Sigmoid colon (tissue), 7 donors: ENCODE data around the gene ARHGAP18. TPM values are rescaled to one million over a fixed set of nuclear protein-coding genes. Genes with fewer than 3 reads are reported as not detected.

ENCODE experiments used
- DNase-seq: peaks from one replicate; pipeline ENCODE4 v3.0.0-alpha.2; 2019
- H3K27ac ChIP-seq, 4 donors: fragments of 200-600 bp; sonication (generic); one replicate each; pipeline ENCODE4 v1.5.1; 2016 to 2019; ENCODE audit warnings: mild to moderate bottlenecking in 1 of 4
- H3K27me3 ChIP-seq, 3 donors: fragments of 200-600 bp; sonication (generic); one replicate each; pipeline ENCODE4 v1.5.1; 2019; ENCODE audit warnings: mild to moderate bottlenecking in 1 of 3
- H3K36me3 ChIP-seq, 4 donors: fragments of 200-600 bp; sonication (generic); one replicate each; pipeline ENCODE4 v1.5.1; 2016 to 2019
- H3K4me1 ChIP-seq, 4 donors: fragments of 200-600 bp; sonication (generic); one replicate each; pipeline ENCODE4 v1.5.1; 2017 to 2019
- H3K4me3 ChIP-seq, 4 donors: fragments of 200-600 bp; sonication (generic); one replicate each; pipeline ENCODE4 v1.5.1; 2017 to 2019; ENCODE audit warnings: mild to moderate bottlenecking in 2 of 4, moderate library complexity in 1 of 4
- H3K9me3 ChIP-seq, 4 donors: fragments of 200-600 bp in 3 of 4; sonication (generic) in 3 of 4; one replicate each; pipeline versions ENCODE4 v1.5.1 to v1.6.1; 2013 to 2019
- EP300 ChIP-seq, 4 donors: sonication (generic); formaldehyde crosslinking; IDR thresholded peaks; one replicate each; pipeline ENCODE4 v1.6.1; 2017; ENCODE audit warnings: antibody characterized with exemption in 4 of 4
- POLR2A ChIP-seq, 2 donors: fragments of 450-650 bp; IDR thresholded peaks; one replicate each; pipeline ENCODE4 v1.6.1; 2016; ENCODE audit warnings: antibody characterized with exemption in 2 of 2, mild to moderate bottlenecking in 2 of 2, moderate library complexity in 2 of 2
- POLR2AphosphoS5 ChIP-seq, 4 donors: sonication (generic); formaldehyde crosslinking; IDR thresholded peaks; one replicate each; pipeline ENCODE4 v1.6.1; 2017; ENCODE audit warnings: antibody characterized with exemption in 4 of 4
- WGBS, 2 donors: extraction: QIAGEN DNeasy Blood & Tissue Kit; methylation state at CpG; one replicate each; pipeline ENCODE4 v1.1.7; 2013; 5-methylcytosine and 5-hydroxymethylcytosine counted together
- intact Hi-C: fragments of 100-400 bp; cut with DNase I; formaldehyde crosslinking; loops from one replicate; pipeline ENCODE4 v1.15.1; 2023
- polyA plus RNA-seq, 3 donors: library from polyadenylated mRNA; stranded (reverse); fragments of 200-250 nt; gene quantifications; one replicate each; pipeline ENCODE4 v1.2.3, GENCODE V29; 2013
- total RNA-seq, 4 donors: library from RNA; depleted of rRNA; stranded (reverse); fragments of >200 nt; gene quantifications; one replicate each; pipeline ENCODE4 v1.1.0, GENCODE V29; 2016
- TF ChIP-seq, protein P1 (sequence below), 4 experiments: fragments of 450-650 bp in 3 of 4; fragments of 200-600 bp in 1 of 4; IDR thresholded peaks; one replicate each; pipeline ENCODE4 v1.5.1; 2016 to 2019; ENCODE audit warnings: antibody characterized with exemption in 4 of 4, mild to moderate bottlenecking in 3 of 4, moderate library complexity in 2 of 4
- donor health status: healthy with polysubstance abuse.
- donor health status: Bipolar disorder and iron deficiency.
- donor health status: healthy.

Gene ARHGAP18
- total and polyA plus RNA-seq, 7 donors, result 9.2 to 16.9 (median 10.7) TPM

DNA sequence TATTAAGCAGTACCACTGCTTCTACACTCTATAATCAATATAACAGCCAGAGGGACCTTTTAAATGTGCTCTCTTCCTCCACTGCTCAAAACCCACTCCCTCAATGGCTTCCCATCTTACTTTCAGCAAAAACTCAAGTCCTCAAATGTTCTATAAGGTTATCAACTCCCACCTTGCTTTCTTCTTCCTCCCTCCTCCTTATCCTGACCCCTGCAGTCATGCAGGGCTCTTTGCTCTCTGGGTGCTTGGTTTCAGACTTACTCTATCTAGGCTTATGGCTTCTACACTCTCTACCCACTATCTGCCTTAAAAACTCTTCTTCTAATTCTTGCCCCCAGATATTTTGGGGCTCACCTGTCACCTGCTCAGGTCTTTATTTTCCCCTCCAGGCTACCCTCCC, 5.3 kb downstream of the ARHGAP18 start:
- Histone ChIP-seq H3K27me3 (no peaks in the 10 kb centered on the region), H3K27ac (no peak overlapping the region), H3K4me3 (no peak overlapping the region), H3K9me3 (no peaks in the 10 kb centered on the region), H3K4me1 (peaks cover 0 to 15% (median 7%) of the 10 kb centered on the region in 4 donors), H3K36me3 (no peaks in the 10 kb centered on the region)
- TF ChIP-seq, protein P1, sequence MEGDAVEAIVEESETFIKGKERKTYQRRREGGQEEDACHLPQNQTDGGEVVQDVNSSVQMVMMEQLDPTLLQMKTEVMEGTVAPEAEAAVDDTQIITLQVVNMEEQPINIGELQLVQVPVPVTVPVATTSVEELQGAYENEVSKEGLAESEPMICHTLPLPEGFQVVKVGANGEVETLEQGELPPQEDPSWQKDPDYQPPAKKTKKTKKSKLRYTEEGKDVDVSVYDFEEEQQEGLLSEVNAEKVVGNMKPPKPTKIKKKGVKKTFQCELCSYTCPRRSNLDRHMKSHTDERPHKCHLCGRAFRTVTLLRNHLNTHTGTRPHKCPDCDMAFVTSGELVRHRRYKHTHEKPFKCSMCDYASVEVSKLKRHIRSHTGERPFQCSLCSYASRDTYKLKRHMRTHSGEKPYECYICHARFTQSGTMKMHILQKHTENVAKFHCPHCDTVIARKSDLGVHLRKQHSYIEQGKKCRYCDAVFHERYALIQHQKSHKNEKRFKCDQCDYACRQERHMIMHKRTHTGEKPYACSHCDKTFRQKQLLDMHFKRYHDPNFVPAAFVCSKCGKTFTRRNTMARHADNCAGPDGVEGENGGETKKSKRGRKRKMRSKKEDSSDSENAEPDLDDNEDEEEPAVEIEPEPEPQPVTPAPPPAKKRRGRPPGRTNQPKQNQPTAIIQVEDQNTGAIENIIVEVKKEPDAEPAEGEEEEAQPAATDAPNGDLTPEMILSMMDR (IDR thresholded peaks at IDR 0.05), result no peak
- no peak for TF ChIP-seq EP300 (IDR thresholded peaks at IDR 0.05)
- TF ChIP-seq POLR2A (IDR thresholded peaks at IDR 0.05), result no peak
- no peak for TF ChIP-seq POLR2AphosphoS5 (IDR thresholded peaks at IDR 0.05)
- intact Hi-C loops, result no loop called here
- no peak for DNase-seq

DNA sequence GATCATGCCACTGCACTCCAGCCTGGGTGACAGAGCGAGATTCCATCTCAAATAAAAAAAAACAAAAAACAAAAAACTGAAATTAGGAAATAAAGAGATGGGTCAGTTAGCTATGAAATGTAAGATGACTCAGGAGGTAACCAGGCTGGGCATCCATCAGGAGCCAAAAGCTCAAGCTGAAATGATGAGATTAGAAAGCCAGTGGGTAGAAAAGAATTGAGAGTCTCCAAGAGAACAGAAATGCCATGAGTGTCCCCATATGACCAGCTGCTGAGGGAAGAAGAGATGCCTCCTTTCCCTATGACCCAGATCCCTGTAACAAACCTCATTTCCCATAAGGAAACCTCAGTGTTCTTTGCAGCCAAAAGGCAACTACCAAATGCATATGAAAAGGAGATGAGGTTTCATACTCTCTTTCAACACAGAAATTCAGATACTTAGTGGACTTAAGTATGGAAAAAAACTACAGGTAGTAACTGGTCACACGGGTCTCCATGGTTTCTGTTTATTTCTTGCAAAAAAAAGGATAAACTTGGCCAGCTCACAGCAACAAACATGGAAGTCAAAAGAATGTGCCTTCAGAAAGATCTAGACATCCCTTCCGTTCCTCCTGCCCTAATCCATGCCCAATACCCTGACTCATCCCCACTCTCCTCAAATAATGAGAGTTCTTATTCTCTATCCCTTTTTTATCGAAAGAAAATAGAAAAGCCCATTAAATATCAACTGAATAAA, 8.1 kb downstream of the ARHGAP18 start:
- Histone ChIP-seq H3K27me3 (no peaks in the 10 kb centered on the region), H3K4me3 (no peak overlapping the region), H3K9me3 (no peaks in the 10 kb centered on the region), H3K4me1 (no peaks in the 10 kb centered on the region), H3K36me3 (no peaks in the 10 kb centered on the region), H3K27ac (no peak overlapping the region)
- no peak for DNase-seq
- no peak for TF ChIP-seq POLR2A (IDR thresholded peaks at IDR 0.05)
- TF ChIP-seq, protein P1 (IDR thresholded peaks at IDR 0.05), result no peak
- TF ChIP-seq EP300 (IDR thresholded peaks at IDR 0.05), result no peak
- TF ChIP-seq POLR2AphosphoS5 (IDR thresholded peaks at IDR 0.05), result no peak
- intact Hi-C loops, result no loop called here
- WGBS, 2 donors, result 79 to 88% methylated on average over 4 of the region's 4 CpGs

DNA sequence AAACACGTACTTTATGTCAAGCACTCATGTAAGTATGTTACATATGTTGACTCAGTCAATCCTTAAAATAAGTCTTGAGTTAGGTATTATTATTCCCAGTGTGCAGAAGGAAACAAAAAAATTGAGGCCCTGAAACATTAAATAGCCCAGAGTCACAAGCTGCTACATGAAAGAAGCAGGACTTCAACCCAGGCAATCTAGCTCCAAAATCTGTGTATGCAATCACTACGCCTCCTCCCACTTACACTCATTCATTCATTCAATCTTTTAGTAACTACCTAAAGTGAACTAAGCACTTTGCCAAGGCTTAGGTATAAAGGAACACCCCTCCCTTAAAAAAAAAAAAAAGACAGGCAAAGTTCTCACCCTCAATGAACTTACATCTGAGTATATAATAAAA, 9.3 kb downstream of the ARHGAP18 start:
- no peak for DNase-seq
- TF ChIP-seq POLR2A (IDR thresholded peaks at IDR 0.05) (no peak), POLR2AphosphoS5 (IDR thresholded peaks at IDR 0.05) (no peak), EP300 (IDR thresholded peaks at IDR 0.05) (no peak)
- TF ChIP-seq, protein P1 (IDR thresholded peaks at IDR 0.05), result no peak
- Histone ChIP-seq H3K36me3 (no peaks in the 10 kb centered on the region), H3K4me3 (no peak overlapping the region), H3K4me1 (no peaks in the 10 kb centered on the region), H3K27me3 (no peaks in the 10 kb centered on the region), H3K27ac (no peak overlapping the region), H3K9me3 (no peaks in the 10 kb centered on the region)
- 95 to 96% methylated on average over 2 of the region's 2 CpGs for WGBS, 2 donors
- intact Hi-C loops, result no loop called here

DNA sequence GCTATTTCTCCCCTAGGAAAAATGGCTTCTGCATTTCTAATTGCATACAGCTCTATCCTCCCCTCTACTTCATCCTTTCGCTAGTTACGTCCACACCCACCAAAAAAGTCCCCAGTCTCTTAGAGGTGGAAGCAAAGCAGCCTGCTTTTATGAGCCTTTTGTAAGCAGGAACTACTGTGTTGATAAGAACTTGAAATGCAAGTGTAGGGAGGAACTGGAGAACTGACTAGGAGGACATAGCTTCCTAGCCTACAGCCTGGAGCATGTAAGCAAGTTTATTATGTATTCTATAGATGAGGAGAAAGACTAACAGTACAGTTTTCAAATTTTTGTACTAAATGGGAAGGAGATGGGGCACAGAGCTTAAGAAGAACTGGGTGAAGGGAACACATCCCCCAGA, 10.3 kb downstream of the ARHGAP18 start:
- H3K4me1 ChIP-seq, result no peaks in the 10 kb centered on the region
- no peak for TF ChIP-seq POLR2A (IDR thresholded peaks at IDR 0.05)
- TF ChIP-seq POLR2AphosphoS5 (IDR thresholded peaks at IDR 0.05), result no peak
- no peak for TF ChIP-seq EP300 (IDR thresholded peaks at IDR 0.05)
- TF ChIP-seq, protein P1 (IDR thresholded peaks at IDR 0.05), result no peak
- H3K4me3 ChIP-seq, result no peak overlapping the region
- H3K9me3 ChIP-seq, result no peaks in the 10 kb centered on the region
- 91 to 92% methylated on average over 2 of the region's 2 CpGs for WGBS, 2 donors
- no peaks in the 10 kb centered on the region for H3K36me3 ChIP-seq
- no peaks in the 10 kb centered on the region for H3K27me3 ChIP-seq
- intact Hi-C loops, result no loop called here
- no peak overlapping the region for H3K27ac ChIP-seq
- DNase-seq, result no peak

DNA sequence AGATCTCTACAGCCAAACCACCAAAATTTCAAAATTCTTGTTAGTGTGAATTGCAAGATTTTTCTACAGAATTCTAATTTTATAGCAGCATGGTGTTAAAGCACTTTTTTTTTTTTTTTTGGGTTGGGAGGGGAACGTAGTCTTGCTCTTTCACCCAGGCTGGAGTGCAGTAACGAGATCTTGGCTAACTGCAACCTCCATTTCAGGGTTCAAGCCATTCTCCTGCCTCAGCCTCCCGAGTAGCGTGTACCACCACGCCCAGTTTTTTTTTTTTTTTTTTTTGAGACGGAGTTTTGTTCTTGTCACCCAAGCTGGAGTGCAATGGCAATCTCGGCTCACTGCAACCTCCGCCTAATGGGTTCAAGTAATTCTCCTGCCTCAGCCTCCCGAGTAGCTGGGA, 11.5 kb downstream of the ARHGAP18 start:
- TF ChIP-seq POLR2A (IDR thresholded peaks at IDR 0.05), result no peak
- TF ChIP-seq, protein P1 (IDR thresholded peaks at IDR 0.05), result no peak
- no peak for TF ChIP-seq EP300 (IDR thresholded peaks at IDR 0.05)
- no peak for TF ChIP-seq POLR2AphosphoS5 (IDR thresholded peaks at IDR 0.05)
- intact Hi-C loops, result no loop called here
- H3K36me3 ChIP-seq, result no peaks in the 10 kb centered on the region
- 91 to 92% methylated on average over 9 of the region's 9 CpGs for WGBS, 2 donors
- no peaks in the 10 kb centered on the region for H3K27me3 ChIP-seq
- H3K4me1 ChIP-seq, result no peaks in the 10 kb centered on the region
- DNase-seq, result no peak
- no peak overlapping the region for H3K27ac ChIP-seq
- H3K4me3 ChIP-seq, result no peak overlapping the region
- no peaks in the 10 kb centered on the region for H3K9me3 ChIP-seq
